GM12878 (cell line): ENCODE results near the gene ATP1A1. TPM values are rescaled to one million over a fixed set of nuclear protein-coding genes. Genes with fewer than 3 reads are reported as not detected.

ENCODE experiments used
- ASH2L ChIP-seq: fragments of 300-600, 200-600 bp; sonication (generic); IDR thresholded peaks from 2 replicates; pipeline ENCODE4 v1.6.1; 2017; ENCODE audit warnings: low read depth, mild to moderate bottlenecking, borderline replicate concordance
- CBFB ChIP-seq: IDR thresholded peaks from 2 replicates; pipeline ENCODE4 v1.6.1; 2016; ENCODE audit warnings: antibody characterized with exemption, low read depth
- CHD1 ChIP-seq: IDR thresholded peaks from 2 replicates; pipeline ENCODE4 v1.6.1; 2012; ENCODE audit warnings: low read depth, low read length, improper control_type of control experiment
- CREB1 ChIP-seq: IDR thresholded peaks from 2 replicates; pipeline ENCODE4 v1.6.1; 2012; ENCODE audit warnings: low read depth, mild to moderate bottlenecking, inconsistent platforms
- ETV6 ChIP-seq, 2 experiments: fragments of 450-650 bp in 1 of 2; IDR thresholded peaks in 1 of 2; conservative IDR thresholded peaks in 1 of 2; 2 replicates each; pipeline ENCODE4 v1.6.1; 2014; ENCODE audit warnings: antibody characterized with exemption in 1 of 2, borderline replicate concordance in 1 of 2, low read depth in 1 of 2, mild to moderate bottlenecking in 1 of 2, moderate library complexity in 1 of 2
- IKZF1 ChIP-seq: fragments of 450-650 bp; conservative IDR thresholded peaks from 2 replicates; pipeline ENCODE4 v1.6.1; 2017; ENCODE audit warnings: antibody characterized with exemption, mild to moderate bottlenecking
- NR2C2 ChIP-seq: IDR thresholded peaks from 2 replicates; pipeline ENCODE4 v1.6.1; 2011; ENCODE audit warnings: borderline replicate concordance, low read depth; ENCODE audit not compliant: control insufficient read depth, insufficient read length
- NRF1 ChIP-seq: conservative IDR thresholded peaks from 2 replicates; pipeline ENCODE4 v1.6.1; 2011; ENCODE audit warnings: mild to moderate bottlenecking, low read depth, low read length, improper control_type of control experiment
- POU2F2 ChIP-seq: IDR thresholded peaks from 3 replicates; pipeline ENCODE4 v1.6.1; 2011; ENCODE audit warnings: low read depth, mild to moderate bottlenecking, low read length, borderline replicate concordance
- RCOR1 ChIP-seq: conservative IDR thresholded peaks from 2 replicates; pipeline ENCODE4 v1.6.1; 2012; ENCODE audit warnings: low read depth, low read length, improper control_type of control experiment
- RELA ChIP-seq: fragments of 450-650 bp; IDR thresholded peaks from 2 replicates; pipeline ENCODE4 v1.8.0; 2014; ENCODE audit warnings: borderline replicate concordance; ENCODE audit not compliant: partially characterized antibody
- RFX5 ChIP-seq: IDR thresholded peaks from 2 replicates; pipeline ENCODE4 v1.6.1; 2011; ENCODE audit warnings: low read depth, low read length, improper control_type of control experiment
- SUPT20H ChIP-seq: IDR thresholded peaks from 2 replicates; pipeline ENCODE4 v1.6.1; 2011; ENCODE audit warnings: low read depth, mild to moderate bottlenecking, low read length, moderate library complexity, borderline replicate concordance; ENCODE audit not compliant: control insufficient read depth
- TBL1XR1 ChIP-seq: IDR thresholded peaks from 2 replicates; pipeline ENCODE4 v1.6.1; 2012; ENCODE audit warnings: low read depth, low read length, improper control_type of control experiment
- TCF3 ChIP-seq: IDR thresholded peaks from 2 replicates; pipeline ENCODE4 v1.6.1; 2012; ENCODE audit warnings: low read depth, mild to moderate bottlenecking, low read length, borderline replicate concordance; ENCODE audit not compliant: insufficient read depth
- ZNF217 ChIP-seq: fragments of 450-650 bp; IDR thresholded peaks from 2 replicates; pipeline ENCODE4 v1.6.1; 2017; ENCODE audit warnings: antibody characterized with exemption, mild to moderate bottlenecking
- ZNF24 ChIP-seq: fragments of 450-650 bp; IDR thresholded peaks from 2 replicates; pipeline ENCODE4 v1.6.1; 2017; ENCODE audit warnings: antibody characterized with exemption, mild to moderate bottlenecking
- polyA plus RNA-seq, 11 experiments: library from polyadenylated mRNA; depleted of rRNA in 4 of 11; unstranded in 6 of 11; stranded (reverse) in 5 of 11; fragments of >200 nt; fragmentation: Nextera tagmentation in 4 of 11; fragmentation: Illumina TruSeq in 1 of 11; extraction: Ambion mirVana in 4 of 11; extraction: Trizol in 1 of 11; gene quantifications; 1 replicate in 1 of 11; 2 replicates in 10 of 11; pipeline versions ENCODE4 v1.2.1 to v1.2.3, GENCODE V29; 2011 to 2016; ENCODE audit warnings: inconsistent platforms in 2 of 11, missing spikeins in 2 of 11, low read depth in 1 of 11
- total RNA-seq, 4 experiments: library from RNA; depleted of rRNA in 3 of 4; stranded (reverse); fragments of >200 nt in 3 of 4; fragmentation: Illumina TruSeq in 1 of 4; extraction: Trizol in 1 of 4; gene quantifications; 2 replicates each; pipeline versions ENCODE4 v1.2.1 to v1.2.3, GENCODE V29; 2013 to 2021
- TF ChIP-seq, protein P1 (sequence below): fragments of 450-650 bp; conservative IDR thresholded peaks from 2 replicates; pipeline ENCODE4 v1.6.1; 2017; ENCODE audit warnings: mild to moderate bottlenecking, moderate library complexity
- TF ChIP-seq, protein P2 (sequence below): IDR thresholded peaks from 2 replicates; pipeline ENCODE4 v1.6.1; 2012; ENCODE audit warnings: low read depth, low read length, improper control_type of control experiment
- TF ChIP-seq, protein P3 (sequence below): fragments of 150-350 bp; IDR thresholded peaks from 2 replicates; pipeline ENCODE4 v1.6.1; 2014; ENCODE audit warnings: mild to moderate bottlenecking, low read depth, low read length
- TF ChIP-seq, protein P4 (sequence below): IDR thresholded peaks from 2 replicates; pipeline ENCODE4 v1.6.1; 2012; ENCODE audit warnings: mild to moderate bottlenecking, low read depth, low read length

The ATP1A1 gene
- total and polyA plus RNA-seq, 10 of the 15 experiments (the other 5 are each of a cell fraction or from before 2014, with no cell fraction given): 113 to 566 (median 313) TPM

DNA sequence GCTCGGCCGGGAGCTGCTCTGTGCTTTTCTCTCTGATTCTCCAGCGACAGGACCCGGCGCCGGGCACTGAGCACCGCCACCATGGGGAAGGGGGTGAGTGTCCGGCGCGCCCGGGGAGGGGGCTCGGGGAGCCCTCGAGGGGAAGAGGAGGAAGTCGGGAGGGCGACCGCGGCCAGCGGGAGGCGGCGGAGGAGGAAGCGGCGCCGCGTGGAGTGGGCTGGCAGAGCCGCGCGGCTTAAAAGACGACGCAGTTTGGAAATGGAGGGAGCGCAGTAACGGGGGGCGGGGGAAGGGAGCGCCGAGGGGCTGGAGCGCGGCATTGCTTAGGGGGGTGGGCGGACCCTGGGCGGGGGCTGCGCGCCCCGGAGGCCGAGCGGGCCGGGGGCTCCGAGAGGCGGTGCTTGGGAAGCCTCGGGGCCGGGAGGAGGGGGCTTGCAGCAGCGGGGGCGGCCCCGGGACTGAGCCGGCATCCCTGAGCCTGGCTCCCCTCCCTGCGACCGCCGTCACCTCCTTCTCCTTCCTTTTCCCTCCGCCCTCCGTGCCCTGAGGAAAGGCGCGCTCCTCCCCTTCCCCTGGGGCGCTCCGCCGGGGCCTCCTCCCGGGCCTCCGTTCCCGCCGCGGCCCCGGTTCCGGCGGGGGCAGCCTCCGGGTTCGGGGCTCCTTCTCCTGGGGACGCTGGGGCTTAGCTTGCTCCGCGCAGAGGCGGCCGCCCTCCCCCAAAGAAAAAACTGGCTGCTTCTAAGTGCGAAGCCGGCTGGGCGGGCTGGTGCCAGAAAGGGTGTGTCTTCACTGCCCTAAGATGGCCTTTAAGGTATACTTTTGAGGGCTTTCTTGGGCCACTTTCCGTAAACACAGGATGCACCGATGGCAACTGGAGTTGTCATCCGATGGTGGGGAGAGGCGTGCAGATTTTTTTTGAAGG, 648 bp downstream of the ATP1A1 start (continued):
- TF ChIP-seq ASH2L (no peak), CBFB (no peak), NRF1 (no peak), TCF3 (no peak), RELA (no peak), CREB1 (no peak), ZNF217 (no peak), POU2F2 (no peak), ETV6 (conservative IDR thresholded peaks at IDR 0.05 in 1 of 2, IDR thresholded peaks at IDR 0.05 in 1 of 2; ENCODE audit: borderline replicate concordance in 1 of 2, low read depth in 1 of 2) (no peak), SUPT20H (no peak), CHD1 (peak; percentile 83; the same call in 1 of the 2 replicates), TBL1XR1 (no peak), ZNF24 (no peak), RFX5 (no peak), IKZF1 (peak; percentile 72; the same call in 1 of the 2 replicates), RCOR1 (no peak), NR2C2 (no peak)
- TF ChIP-seq, protein P1, sequence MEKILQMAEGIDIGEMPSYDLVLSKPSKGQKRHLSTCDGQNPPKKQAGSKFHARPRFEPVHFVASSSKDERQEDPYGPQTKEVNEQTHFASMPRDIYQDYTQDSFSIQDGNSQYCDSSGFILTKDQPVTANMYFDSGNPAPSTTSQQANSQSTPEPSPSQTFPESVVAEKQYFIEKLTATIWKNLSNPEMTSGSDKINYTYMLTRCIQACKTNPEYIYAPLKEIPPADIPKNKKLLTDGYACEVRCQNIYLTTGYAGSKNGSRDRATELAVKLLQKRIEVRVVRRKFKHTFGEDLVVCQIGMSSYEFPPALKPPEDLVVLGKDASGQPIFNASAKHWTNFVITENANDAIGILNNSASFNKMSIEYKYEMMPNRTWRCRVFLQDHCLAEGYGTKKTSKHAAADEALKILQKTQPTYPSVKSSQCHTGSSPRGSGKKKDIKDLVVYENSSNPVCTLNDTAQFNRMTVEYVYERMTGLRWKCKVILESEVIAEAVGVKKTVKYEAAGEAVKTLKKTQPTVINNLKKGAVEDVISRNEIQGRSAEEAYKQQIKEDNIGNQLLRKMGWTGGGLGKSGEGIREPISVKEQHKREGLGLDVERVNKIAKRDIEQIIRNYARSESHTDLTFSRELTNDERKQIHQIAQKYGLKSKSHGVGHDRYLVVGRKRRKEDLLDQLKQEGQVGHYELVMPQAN: peak; percentile 7; the same call in 1 of the 2 replicates
- TF ChIP-seq, protein P2, sequence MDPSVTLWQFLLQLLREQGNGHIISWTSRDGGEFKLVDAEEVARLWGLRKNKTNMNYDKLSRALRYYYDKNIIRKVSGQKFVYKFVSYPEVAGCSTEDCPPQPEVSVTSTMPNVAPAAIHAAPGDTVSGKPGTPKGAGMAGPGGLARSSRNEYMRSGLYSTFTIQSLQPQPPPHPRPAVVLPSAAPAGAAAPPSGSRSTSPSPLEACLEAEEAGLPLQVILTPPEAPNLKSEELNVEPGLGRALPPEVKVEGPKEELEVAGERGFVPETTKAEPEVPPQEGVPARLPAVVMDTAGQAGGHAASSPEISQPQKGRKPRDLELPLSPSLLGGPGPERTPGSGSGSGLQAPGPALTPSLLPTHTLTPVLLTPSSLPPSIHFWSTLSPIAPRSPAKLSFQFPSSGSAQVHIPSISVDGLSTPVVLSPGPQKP: 0 out of 2 replicates have a peak, but pooled peaks have one; percentile 10
- TF ChIP-seq, protein P3, sequence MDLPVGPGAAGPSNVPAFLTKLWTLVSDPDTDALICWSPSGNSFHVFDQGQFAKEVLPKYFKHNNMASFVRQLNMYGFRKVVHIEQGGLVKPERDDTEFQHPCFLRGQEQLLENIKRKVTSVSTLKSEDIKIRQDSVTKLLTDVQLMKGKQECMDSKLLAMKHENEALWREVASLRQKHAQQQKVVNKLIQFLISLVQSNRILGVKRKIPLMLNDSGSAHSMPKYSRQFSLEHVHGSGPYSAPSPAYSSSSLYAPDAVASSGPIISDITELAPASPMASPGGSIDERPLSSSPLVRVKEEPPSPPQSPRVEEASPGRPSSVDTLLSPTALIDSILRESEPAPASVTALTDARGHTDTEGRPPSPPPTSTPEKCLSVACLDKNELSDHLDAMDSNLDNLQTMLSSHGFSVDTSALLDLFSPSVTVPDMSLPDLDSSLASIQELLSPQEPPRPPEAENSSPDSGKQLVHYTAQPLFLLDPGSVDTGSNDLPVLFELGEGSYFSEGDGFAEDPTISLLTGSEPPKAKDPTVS: no peak
- TF ChIP-seq, protein P4, sequence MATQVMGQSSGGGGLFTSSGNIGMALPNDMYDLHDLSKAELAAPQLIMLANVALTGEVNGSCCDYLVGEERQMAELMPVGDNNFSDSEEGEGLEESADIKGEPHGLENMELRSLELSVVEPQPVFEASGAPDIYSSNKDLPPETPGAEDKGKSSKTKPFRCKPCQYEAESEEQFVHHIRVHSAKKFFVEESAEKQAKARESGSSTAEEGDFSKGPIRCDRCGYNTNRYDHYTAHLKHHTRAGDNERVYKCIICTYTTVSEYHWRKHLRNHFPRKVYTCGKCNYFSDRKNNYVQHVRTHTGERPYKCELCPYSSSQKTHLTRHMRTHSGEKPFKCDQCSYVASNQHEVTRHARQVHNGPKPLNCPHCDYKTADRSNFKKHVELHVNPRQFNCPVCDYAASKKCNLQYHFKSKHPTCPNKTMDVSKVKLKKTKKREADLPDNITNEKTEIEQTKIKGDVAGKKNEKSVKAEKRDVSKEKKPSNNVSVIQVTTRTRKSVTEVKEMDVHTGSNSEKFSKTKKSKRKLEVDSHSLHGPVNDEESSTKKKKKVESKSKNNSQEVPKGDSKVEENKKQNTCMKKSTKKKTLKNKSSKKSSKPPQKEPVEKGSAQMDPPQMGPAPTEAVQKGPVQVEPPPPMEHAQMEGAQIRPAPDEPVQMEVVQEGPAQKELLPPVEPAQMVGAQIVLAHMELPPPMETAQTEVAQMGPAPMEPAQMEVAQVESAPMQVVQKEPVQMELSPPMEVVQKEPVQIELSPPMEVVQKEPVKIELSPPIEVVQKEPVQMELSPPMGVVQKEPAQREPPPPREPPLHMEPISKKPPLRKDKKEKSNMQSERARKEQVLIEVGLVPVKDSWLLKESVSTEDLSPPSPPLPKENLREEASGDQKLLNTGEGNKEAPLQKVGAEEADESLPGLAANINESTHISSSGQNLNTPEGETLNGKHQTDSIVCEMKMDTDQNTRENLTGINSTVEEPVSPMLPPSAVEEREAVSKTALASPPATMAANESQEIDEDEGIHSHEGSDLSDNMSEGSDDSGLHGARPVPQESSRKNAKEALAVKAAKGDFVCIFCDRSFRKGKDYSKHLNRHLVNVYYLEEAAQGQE: no peak
